ENCODE data around the gene GATM.

The GATM gene

GRCh38 chr15:45364271-45364670 lies 14.1 kb downstream of the GATM start:
- TF ChIP-seq CTCF (IDR thresholded peaks at IDR 0.05; ENCODE audit: low read depth, low read length) = no peak
- H3K4me3 ChIP-seq (ENCODE audit: low read depth, low read length) = no peak overlapping the region

GRCh38 chr15:45363801-45364200 lies 14.5 kb downstream of the GATM start:
- TF ChIP-seq CTCF (IDR thresholded peaks at IDR 0.05; ENCODE audit: low read depth, low read length) = no peak
- H3K4me3 ChIP-seq (ENCODE audit: low read depth, low read length) = no peak overlapping the region

GRCh38 chr15:45363334-45363733 lies 15.0 kb downstream of the GATM start:
- TF ChIP-seq CTCF (IDR thresholded peaks at IDR 0.05; ENCODE audit: low read depth, low read length) = no peak
- H3K4me3 ChIP-seq (ENCODE audit: low read depth, low read length) = no peak overlapping the region

- no peak overlapping the region for H3K4me3 ChIP-seq (ENCODE audit: low read depth, low read length)
- no peak for TF ChIP-seq CTCF (IDR thresholded peaks at IDR 0.05; ENCODE audit: low read depth, low read length)
These were observed 15.9 kb downstream of the GATM start for GRCh38 chr15:45362419-45362818.

- TF ChIP-seq CTCF (IDR thresholded peaks at IDR 0.05; ENCODE audit: low read depth, low read length) = no peak
- H3K4me3 ChIP-seq (ENCODE audit: low read depth, low read length) = no peak overlapping the region
These were observed 16.5 kb downstream of the GATM start for GRCh38 chr15:45361878-45362277.

GRCh38 chr15:45355860-45356259 lies 22.5 kb downstream of the GATM start:
- no peak overlapping the region for H3K4me3 ChIP-seq (ENCODE audit: low read depth, low read length)
- no peak for TF ChIP-seq CTCF (IDR thresholded peaks at IDR 0.05; ENCODE audit: low read depth, low read length)

- no peak overlapping the region for H3K4me3 ChIP-seq (ENCODE audit: low read depth, low read length)
- TF ChIP-seq CTCF (IDR thresholded peaks at IDR 0.05; ENCODE audit: low read depth, low read length) = no peak
These were observed 23.6 kb downstream of the GATM start for GRCh38 chr15:45354711-45355110.
